ENCODE results near the gene DNAJC30. TPM values are rescaled to one million over a fixed set of nuclear protein-coding genes. Genes with fewer than 3 reads are reported as not detected.

DNAJC30 gene
- total RNA-seq, 2 donors from 2014 or later, result 4.3 to 5.8 TPM

Other genes starting within 250 kb of the DNAJC30 start
- gene FZD9, start 249.7 kb downstream of the DNAJC30 start, total RNA-seq, result under 1 TPM; 0.14 to 0.29 TPM
- 100 to 1,000 TPM in 1 of 2 donors, 10 to 100 TPM in 1; 94.5 to 105 TPM for gene BAZ1B, start 161.2 kb downstream of the DNAJC30 start, total RNA-seq
- 10 to 100 TPM; 64.7 to 71.6 TPM for gene BCL7B, start 125.8 kb downstream of the DNAJC30 start, total RNA-seq
- 10 to 100 TPM; 27.7 to 29.6 TPM for gene TBL2, start 104.9 kb downstream of the DNAJC30 start, total RNA-seq
- gene MLXIPL, start 58.9 kb downstream of the DNAJC30 start, total RNA-seq, result under 1 TPM in 1 of 2 donors, not detected in 1; 0.14 TPM
- gene VPS37D, start 15.6 kb downstream of the DNAJC30 start, total RNA-seq, result under 1 TPM; 0.70 to 0.95 TPM
- 10 to 100 TPM; 87.0 to 90.9 TPM for gene BUD23, start 144 bp upstream of the DNAJC30 start, total RNA-seq
- 10 to 100 TPM; 28.6 to 37.5 TPM for gene STX1A, start 36.2 kb upstream of the DNAJC30 start, total RNA-seq
- gene ABHD11, start 55.3 kb upstream of the DNAJC30 start, total RNA-seq, result 10 to 100 TPM; 10.2 to 12.2 TPM
- gene CLDN3, start 86.8 kb upstream of the DNAJC30 start, total RNA-seq, result not detected
- under 1 TPM; 0.34 to 0.53 TPM for gene CLDN4, start 147.5 kb upstream of the DNAJC30 start, total RNA-seq
- gene METTL27, start 159.1 kb upstream of the DNAJC30 start, total RNA-seq, result 1 to 10 TPM in 1 of 2 donors, not detected in 1; 1.8 TPM
- gene TMEM270, start 177.7 kb upstream of the DNAJC30 start, total RNA-seq, result not detected